ENCODE results near the gene MAGI2. TPM values are rescaled to one million over a fixed set of nuclear protein-coding genes. Genes with fewer than 3 reads are reported as not detected.

Gene MAGI2
- total and polyA plus RNA-seq, 2 experiments from 2014 or later, result 10.4 to 26.4 TPM

DNA sequence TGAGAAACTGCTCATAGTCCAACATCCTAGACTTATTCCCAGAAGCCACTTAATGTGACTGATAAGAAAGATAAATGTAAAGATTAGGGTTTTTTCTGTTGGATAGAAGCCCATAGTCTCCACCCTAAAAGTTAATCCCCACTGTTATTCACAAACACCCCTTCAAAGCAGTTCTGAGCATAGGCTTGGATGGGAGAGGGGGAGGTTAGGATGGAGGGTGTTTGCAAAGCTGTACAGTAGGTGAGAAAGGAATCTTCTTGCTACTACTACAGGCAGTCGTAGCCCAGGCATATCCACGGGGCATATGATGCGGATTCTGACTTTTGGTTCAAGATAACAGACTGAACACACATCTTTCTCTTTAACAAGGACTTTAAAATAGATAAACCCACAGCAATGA lies 1119.0 kb downstream of the MAGI2 start:
- Histone ChIP-seq H3K4me1 (ENCODE audit: insufficient read depth) (no peaks in the 10 kb centered on the region), H3K27ac (ENCODE audit: low read depth) (no peak overlapping the region), H3K4me3 (no peak overlapping the region), H3K36me3 (ENCODE audit: insufficient read depth) (no peaks in the 10 kb centered on the region), H3F3A (replicated peaks; ENCODE audit: low read depth) (no peaks in the 10 kb centered on the region), H3K27me3 (ENCODE audit: insufficient read depth) (no peaks in the 10 kb centered on the region), H3K9me2 (ENCODE audit: insufficient read depth) (no peaks in the 10 kb centered on the region), H4K20me1 (replicated peaks; ENCODE audit: insufficient read depth) (no peaks in the 10 kb centered on the region), H3K79me2 (replicated peaks; ENCODE audit: insufficient read depth) (no peaks in the 10 kb centered on the region), H2AFZ (no peak overlapping the region), H3K4me2 (no peak overlapping the region)
- Mint-ChIP-seq H3K4me1 (no peaks in the 10 kb centered on the region), H3K27me3 (ENCODE audit: insufficient read depth, low read depth, poor library complexity) (no peaks in the 10 kb centered on the region), H3K9me3 (no peaks in the 10 kb centered on the region), H3K36me3 (ENCODE audit: low read depth) (no peaks in the 10 kb centered on the region), H3K4me3 (no peak overlapping the region), H3K27ac (no peak overlapping the region)
- TF ChIP-seq, protein P1, sequence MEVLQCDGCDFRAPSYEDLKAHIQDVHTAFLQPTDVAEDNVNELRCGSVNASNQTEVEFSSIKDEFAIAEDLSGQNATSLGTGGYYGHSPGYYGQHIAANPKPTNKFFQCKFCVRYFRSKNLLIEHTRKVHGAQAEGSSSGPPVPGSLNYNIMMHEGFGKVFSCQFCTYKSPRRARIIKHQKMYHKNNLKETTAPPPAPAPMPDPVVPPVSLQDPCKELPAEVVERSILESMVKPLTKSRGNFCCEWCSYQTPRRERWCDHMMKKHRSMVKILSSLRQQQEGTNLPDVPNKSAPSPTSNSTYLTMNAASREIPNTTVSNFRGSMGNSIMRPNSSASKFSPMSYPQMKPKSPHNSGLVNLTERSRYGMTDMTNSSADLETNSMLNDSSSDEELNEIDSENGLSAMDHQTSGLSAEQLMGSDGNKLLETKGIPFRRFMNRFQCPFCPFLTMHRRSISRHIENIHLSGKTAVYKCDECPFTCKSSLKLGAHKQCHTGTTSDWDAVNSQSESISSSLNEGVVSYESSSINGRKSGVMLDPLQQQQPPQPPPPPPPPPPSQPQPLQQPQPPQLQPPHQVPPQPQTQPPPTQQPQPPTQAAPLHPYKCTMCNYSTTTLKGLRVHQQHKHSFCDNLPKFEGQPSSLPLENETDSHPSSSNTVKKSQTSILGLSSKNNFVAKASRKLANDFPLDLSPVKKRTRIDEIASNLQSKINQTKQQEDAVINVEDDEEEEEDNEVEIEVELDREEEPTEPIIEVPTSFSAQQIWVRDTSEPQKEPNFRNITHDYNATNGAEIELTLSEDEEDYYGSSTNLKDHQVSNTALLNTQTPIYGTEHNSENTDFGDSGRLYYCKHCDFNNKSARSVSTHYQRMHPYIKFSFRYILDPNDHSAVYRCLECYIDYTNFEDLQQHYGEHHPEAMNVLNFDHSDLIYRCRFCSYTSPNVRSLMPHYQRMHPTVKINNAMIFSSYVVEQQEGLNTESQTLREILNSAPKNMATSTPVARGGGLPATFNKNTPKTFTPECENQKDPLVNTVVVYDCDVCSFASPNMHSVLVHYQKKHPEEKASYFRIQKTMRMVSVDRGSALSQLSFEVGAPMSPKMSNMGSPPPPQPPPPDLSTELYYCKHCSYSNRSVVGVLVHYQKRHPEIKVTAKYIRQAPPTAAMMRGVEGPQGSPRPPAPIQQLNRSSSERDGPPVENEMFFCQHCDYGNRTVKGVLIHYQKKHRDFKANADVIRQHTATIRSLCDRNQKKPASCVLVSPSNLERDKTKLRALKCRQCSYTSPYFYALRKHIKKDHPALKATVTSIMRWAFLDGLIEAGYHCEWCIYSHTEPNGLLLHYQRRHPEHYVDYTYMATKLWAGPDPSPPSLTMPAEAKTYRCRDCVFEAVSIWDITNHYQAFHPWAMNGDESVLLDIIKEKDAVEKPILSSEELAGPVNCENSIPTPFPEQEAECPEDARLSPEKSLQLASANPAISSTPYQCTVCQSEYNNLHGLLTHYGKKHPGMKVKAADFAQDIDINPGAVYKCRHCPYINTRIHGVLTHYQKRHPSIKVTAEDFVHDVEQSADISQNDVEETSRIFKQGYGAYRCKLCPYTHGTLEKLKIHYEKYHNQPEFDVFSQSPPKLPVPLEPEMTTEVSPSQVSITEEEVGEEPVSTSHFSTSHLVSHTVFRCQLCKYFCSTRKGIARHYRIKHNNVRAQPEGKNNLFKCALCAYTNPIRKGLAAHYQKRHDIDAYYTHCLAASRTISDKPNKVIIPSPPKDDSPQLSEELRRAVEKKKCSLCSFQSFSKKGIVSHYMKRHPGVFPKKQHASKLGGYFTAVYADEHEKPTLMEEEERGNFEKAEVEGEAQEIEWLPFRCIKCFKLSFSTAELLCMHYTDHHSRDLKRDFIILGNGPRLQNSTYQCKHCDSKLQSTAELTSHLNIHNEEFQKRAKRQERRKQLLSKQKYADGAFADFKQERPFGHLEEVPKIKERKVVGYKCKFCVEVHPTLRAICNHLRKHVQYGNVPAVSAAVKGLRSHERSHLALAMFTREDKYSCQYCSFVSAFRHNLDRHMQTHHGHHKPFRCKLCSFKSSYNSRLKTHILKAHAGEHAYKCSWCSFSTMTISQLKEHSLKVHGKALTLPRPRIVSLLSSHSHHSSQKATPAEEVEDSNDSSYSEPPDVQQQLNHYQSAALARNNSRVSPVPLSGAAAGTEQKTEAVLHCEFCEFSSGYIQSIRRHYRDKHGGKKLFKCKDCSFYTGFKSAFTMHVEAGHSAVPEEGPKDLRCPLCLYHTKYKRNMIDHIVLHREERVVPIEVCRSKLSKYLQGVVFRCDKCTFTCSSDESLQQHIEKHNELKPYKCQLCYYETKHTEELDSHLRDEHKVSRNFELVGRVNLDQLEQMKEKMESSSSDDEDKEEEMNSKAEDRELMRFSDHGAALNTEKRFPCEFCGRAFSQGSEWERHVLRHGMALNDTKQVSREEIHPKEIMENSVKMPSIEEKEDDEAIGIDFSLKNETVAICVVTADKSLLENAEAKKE (CRISPR knock-in tag; IDR thresholded peaks at IDR 0.05), result no peak
- TF ChIP-seq CREB1 (CRISPR knock-in tag; IDR thresholded peaks at IDR 0.05; ENCODE audit: low read depth) (no peak), ZNF331 (CRISPR knock-in tag; IDR thresholded peaks at IDR 0.05; ENCODE audit: low read depth) (no peak), ZNF114 (CRISPR knock-in tag; IDR thresholded peaks at IDR 0.05) (no peak), EZH2phosphoT487 (IDR thresholded peaks at IDR 0.05; ENCODE audit: unreplicated experiment) (no peak), EZH2 (IDR thresholded peaks at IDR 0.05; ENCODE audit: low read depth, unreplicated experiment) (no peak), POLR2AphosphoS5 (IDR thresholded peaks at IDR 0.05; ENCODE audit: low read depth) (no peak), NANOG (IDR thresholded peaks at IDR 0.05; ENCODE audit: borderline replicate concordance) (no peak), JUNB (IDR thresholded peaks at IDR 0.05; ENCODE audit: unreplicated experiment) (no peak), STAT1 (IDR thresholded peaks at IDR 0.05; ENCODE audit: unreplicated experiment) (no peak)
- TF ChIP-seq, protein P2, sequence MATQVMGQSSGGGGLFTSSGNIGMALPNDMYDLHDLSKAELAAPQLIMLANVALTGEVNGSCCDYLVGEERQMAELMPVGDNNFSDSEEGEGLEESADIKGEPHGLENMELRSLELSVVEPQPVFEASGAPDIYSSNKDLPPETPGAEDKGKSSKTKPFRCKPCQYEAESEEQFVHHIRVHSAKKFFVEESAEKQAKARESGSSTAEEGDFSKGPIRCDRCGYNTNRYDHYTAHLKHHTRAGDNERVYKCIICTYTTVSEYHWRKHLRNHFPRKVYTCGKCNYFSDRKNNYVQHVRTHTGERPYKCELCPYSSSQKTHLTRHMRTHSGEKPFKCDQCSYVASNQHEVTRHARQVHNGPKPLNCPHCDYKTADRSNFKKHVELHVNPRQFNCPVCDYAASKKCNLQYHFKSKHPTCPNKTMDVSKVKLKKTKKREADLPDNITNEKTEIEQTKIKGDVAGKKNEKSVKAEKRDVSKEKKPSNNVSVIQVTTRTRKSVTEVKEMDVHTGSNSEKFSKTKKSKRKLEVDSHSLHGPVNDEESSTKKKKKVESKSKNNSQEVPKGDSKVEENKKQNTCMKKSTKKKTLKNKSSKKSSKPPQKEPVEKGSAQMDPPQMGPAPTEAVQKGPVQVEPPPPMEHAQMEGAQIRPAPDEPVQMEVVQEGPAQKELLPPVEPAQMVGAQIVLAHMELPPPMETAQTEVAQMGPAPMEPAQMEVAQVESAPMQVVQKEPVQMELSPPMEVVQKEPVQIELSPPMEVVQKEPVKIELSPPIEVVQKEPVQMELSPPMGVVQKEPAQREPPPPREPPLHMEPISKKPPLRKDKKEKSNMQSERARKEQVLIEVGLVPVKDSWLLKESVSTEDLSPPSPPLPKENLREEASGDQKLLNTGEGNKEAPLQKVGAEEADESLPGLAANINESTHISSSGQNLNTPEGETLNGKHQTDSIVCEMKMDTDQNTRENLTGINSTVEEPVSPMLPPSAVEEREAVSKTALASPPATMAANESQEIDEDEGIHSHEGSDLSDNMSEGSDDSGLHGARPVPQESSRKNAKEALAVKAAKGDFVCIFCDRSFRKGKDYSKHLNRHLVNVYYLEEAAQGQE (IDR thresholded peaks at IDR 0.05; ENCODE audit: unreplicated experiment), result no peak
- TF ChIP-seq, protein P3, sequence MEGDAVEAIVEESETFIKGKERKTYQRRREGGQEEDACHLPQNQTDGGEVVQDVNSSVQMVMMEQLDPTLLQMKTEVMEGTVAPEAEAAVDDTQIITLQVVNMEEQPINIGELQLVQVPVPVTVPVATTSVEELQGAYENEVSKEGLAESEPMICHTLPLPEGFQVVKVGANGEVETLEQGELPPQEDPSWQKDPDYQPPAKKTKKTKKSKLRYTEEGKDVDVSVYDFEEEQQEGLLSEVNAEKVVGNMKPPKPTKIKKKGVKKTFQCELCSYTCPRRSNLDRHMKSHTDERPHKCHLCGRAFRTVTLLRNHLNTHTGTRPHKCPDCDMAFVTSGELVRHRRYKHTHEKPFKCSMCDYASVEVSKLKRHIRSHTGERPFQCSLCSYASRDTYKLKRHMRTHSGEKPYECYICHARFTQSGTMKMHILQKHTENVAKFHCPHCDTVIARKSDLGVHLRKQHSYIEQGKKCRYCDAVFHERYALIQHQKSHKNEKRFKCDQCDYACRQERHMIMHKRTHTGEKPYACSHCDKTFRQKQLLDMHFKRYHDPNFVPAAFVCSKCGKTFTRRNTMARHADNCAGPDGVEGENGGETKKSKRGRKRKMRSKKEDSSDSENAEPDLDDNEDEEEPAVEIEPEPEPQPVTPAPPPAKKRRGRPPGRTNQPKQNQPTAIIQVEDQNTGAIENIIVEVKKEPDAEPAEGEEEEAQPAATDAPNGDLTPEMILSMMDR (conservative IDR thresholded peaks at IDR 0.05; ENCODE audit: low read depth in 2 of 2), result no peak
- TF ChIP-seq, protein P4, sequence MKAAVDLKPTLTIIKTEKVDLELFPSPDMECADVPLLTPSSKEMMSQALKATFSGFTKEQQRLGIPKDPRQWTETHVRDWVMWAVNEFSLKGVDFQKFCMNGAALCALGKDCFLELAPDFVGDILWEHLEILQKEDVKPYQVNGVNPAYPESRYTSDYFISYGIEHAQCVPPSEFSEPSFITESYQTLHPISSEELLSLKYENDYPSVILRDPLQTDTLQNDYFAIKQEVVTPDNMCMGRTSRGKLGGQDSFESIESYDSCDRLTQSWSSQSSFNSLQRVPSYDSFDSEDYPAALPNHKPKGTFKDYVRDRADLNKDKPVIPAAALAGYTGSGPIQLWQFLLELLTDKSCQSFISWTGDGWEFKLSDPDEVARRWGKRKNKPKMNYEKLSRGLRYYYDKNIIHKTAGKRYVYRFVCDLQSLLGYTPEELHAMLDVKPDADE (IDR thresholded peaks at IDR 0.05), result no peak
- ATAC-seq (no peak), DNase-seq (ENCODE audit: low spot score) (no peak)
